ENCODE data around the gene MYH10.
A peak's percentile ranks its signal among the peaks of the same experiment; 100 is the strongest.

MYH10 gene

GRCh38 chr17:8492121-8492520, 138.4 kb downstream of the MYH10 start:
- DNase-seq, result no peak

GRCh38 chr17:8490256-8491023, 140.1 kb downstream of the MYH10 start:
- DNase-seq, result no peak

- no peak for DNase-seq
Observed at GRCh38 chr17:8489841-8490240, 140.7 kb downstream of the MYH10 start.

GRCh38 chr17:8488901-8489300, 141.6 kb downstream of the MYH10 start:
- peak; percentile 56 to 83 for DNase-seq

GRCh38 chr17:8488491-8488890, 142.0 kb downstream of the MYH10 start:
- no peak for DNase-seq

- DNase-seq, result no peak
Observed at GRCh38 chr17:8487743-8488142, 142.8 kb downstream of the MYH10 start.

- DNase-seq, result no peak
Observed at GRCh38 chr17:8487130-8487645, 143.3 kb downstream of the MYH10 start.

GRCh38 chr17:8485491-8485890, 145.0 kb downstream of the MYH10 start:
- no peak for DNase-seq

GRCh38 chr17:8484465-8484864, 146.1 kb downstream of the MYH10 start:
- DNase-seq, result no peak

- DNase-seq, result no peak
Observed at GRCh38 chr17:8482546-8482945, 148.0 kb downstream of the MYH10 start.

GRCh38 chr17:8481703-8482102, 148.8 kb downstream of the MYH10 start:
- DNase-seq, result no peak

GRCh38 chr17:8481089-8481488, 149.4 kb downstream of the MYH10 start:
- no peak for DNase-seq

- DNase-seq, result no peak
Observed at GRCh38 chr17:8480011-8480976, 150.2 kb downstream of the MYH10 start.

- DNase-seq, result no peak
Observed at GRCh38 chr17:8479431-8479947, 151.0 kb downstream of the MYH10 start.

GRCh38 chr17:8477715-8478441, 152.6 kb downstream of the MYH10 start:
- DNase-seq, result no peak

GRCh38 chr17:8477171-8477570, 153.4 kb downstream of the MYH10 start:
- no peak for DNase-seq

GRCh38 chr17:8476741-8477140, 153.8 kb downstream of the MYH10 start:
- DNase-seq, result no peak

GRCh38 chr17:8475781-8476180, 154.7 kb downstream of the MYH10 start:
- no peak for DNase-seq

- DNase-seq, result no peak
Observed at GRCh38 chr17:8475227-8475626, 155.3 kb downstream of the MYH10 start.

- DNase-seq, result no peak
Observed at GRCh38 chr17:8474826-8475225, 155.7 kb downstream of the MYH10 start.

GRCh38 chr17:8473451-8474192, 156.9 kb downstream of the MYH10 start:
- DNase-seq, result no peak

- DNase-seq, result no peak
Observed at GRCh38 chr17:8472663-8473062, 157.9 kb downstream of the MYH10 start.
